Measurements from ENCODE around the gene NFIB.

Gene NFIB

GRCh38 chr9:14320271-14321181, 6.6 kb upstream of the NFIB start:
- DNase-seq (ENCODE audit: low read depth): peak; percentile 18
- no peak overlapping the region for H3K4me3 ChIP-seq (ENCODE audit: low read depth, low read length)
- TF ChIP-seq, protein P1, sequence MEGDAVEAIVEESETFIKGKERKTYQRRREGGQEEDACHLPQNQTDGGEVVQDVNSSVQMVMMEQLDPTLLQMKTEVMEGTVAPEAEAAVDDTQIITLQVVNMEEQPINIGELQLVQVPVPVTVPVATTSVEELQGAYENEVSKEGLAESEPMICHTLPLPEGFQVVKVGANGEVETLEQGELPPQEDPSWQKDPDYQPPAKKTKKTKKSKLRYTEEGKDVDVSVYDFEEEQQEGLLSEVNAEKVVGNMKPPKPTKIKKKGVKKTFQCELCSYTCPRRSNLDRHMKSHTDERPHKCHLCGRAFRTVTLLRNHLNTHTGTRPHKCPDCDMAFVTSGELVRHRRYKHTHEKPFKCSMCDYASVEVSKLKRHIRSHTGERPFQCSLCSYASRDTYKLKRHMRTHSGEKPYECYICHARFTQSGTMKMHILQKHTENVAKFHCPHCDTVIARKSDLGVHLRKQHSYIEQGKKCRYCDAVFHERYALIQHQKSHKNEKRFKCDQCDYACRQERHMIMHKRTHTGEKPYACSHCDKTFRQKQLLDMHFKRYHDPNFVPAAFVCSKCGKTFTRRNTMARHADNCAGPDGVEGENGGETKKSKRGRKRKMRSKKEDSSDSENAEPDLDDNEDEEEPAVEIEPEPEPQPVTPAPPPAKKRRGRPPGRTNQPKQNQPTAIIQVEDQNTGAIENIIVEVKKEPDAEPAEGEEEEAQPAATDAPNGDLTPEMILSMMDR (IDR thresholded peaks at IDR 0.05; ENCODE audit: insufficient read depth, low read depth, low read length, missing control alignments): no peak

DNA sequence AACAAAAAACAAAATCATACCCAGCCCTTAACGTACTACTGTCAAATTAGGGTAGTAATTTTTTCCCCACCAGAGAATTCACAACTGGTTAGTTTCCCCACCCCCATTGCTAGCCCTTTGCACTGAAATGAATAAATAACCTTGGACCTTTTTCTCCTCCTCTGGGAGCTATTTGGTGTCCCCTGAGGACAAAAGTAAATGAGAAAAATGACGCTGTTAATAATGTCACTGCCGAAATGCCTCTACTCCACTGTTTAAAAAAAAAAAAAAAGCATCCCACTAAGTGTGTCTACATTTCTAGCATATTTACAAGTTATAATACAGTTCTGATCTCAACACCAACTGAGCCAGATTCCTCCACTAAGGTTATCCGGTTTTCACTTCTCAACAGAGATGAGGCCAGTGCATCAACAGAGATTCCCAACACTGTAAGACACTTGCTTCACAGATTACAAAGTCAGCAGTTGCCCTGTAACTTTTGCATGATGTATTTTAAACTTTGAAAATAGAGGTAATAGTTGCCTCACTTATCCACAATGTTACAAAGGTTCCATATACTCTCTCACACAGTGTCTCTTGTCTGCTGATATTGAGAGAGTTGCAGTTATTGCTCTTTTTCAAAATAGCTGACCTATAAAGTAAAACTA, 5.1 kb upstream of the NFIB start:
- TF ChIP-seq, protein P1 (IDR thresholded peaks at IDR 0.05; ENCODE audit: insufficient read depth, low read depth, low read length, missing control alignments): no peak
- DNase-seq (ENCODE audit: low read depth): no peak
- H3K4me3 ChIP-seq (ENCODE audit: low read depth, low read length): no peak overlapping the region

- no peak for DNase-seq (ENCODE audit: low read depth)
- H3K4me3 ChIP-seq (ENCODE audit: low read depth, low read length): no peak overlapping the region
- TF ChIP-seq, protein P1 (IDR thresholded peaks at IDR 0.05; ENCODE audit: insufficient read depth, low read depth, low read length, missing control alignments): no peak
These were observed 4.4 kb upstream of the NFIB start for GRCh38 chr9:14318361-14318760.

- TF ChIP-seq, protein P1 (IDR thresholded peaks at IDR 0.05; ENCODE audit: insufficient read depth, low read depth, low read length, missing control alignments): no peak
- DNase-seq (ENCODE audit: low read depth): no peak
- H3K4me3 ChIP-seq (ENCODE audit: low read depth, low read length): no peak overlapping the region
These were observed 3.9 kb upstream of the NFIB start for GRCh38 chr9:14317667-14318320.

GRCh38 chr9:14316602-14317300, 2.8 kb upstream of the NFIB start:
- DNase-seq (ENCODE audit: low read depth): no peak
- H3K4me3 ChIP-seq (ENCODE audit: low read depth, low read length): no peak overlapping the region
- TF ChIP-seq, protein P1 (IDR thresholded peaks at IDR 0.05; ENCODE audit: insufficient read depth, low read depth, low read length, missing control alignments): no peak

DNA sequence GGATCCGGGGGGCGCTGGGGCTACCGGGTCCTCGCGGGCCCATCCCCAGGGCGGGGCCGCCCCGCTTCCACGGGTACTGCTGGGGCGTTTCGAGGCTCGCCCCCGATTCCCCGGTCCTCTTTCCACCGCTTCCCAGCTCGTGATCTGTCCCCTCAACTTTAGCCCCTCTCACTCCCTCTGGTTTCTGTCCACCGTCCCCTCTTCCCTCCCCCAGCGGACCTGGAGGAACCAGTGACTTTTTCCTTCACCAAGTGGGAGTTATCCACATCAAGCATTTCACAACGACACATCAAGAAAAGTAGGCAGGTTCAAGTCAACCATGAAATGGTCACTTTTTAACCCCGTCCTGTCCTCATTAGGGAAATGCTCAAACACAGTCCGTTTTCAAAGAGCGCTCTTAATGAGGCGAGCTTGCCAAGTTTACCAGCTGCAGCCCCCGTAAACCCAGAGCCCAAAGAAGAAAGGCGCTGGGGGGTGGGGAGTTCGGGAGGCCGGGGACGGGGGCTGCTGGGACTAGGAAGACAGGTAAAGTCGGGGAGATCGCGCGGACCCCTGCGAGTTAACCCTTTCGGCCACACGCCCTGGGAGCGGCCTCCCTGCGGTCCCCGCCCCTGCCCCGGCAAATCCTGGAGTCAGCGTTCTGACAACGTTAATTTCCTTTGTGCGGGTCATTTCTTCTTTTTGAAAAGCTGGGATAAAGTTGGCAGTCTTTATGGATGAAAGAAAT, 2.1 kb upstream of the NFIB start:
- H3K4me3 ChIP-seq (ENCODE audit: low read depth, low read length): no peak overlapping the region
- TF ChIP-seq, protein P1 (IDR thresholded peaks at IDR 0.05; ENCODE audit: insufficient read depth, low read depth, low read length, missing control alignments): no peak
- no peak for DNase-seq (ENCODE audit: low read depth)
